Measurements from ENCODE around the gene FOXJ3. TPM values are rescaled to one million over a fixed set of nuclear protein-coding genes. Genes with fewer than 3 reads are reported as not detected.

The FOXJ3 gene
- total and polyA plus RNA-seq, 8 donors: 6.8 to 25.5 (median 20.2) TPM

DNA sequence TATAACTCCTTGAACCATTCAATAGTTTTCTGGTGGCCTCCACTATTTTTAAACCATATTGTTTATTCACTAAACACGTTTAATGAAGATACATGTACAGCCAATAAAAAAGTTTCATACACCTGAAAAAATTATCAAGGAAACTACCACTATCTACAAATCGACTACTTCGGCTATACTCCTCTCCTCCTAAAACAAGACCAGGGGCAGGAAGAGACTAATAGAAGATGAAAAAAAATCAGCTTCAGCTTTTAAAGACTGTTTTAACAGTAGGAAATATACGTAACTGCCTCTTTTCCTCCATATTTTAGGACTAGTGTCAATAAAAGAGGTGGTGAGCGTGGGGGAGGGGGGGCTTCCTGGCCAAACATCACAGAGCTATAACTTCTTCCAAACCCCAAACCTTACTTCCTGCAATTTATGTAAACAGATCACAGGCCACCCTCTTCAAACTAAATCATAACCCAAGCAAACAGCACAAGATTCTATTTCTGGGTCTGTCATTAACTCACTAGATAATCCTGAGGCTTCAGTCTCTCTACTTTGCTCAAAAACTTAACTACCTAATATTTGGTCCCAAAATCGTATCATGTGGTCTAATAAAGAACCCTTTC lies 15.1 kb downstream of the FOXJ3 start:
- H3K36me3 ChIP-seq: no peaks in the 10 kb centered on the region
- DNase-seq (no peak), FAIRE-seq (no peak), ATAC-seq (peak in 2 of 4 donors; percentile 22 to 40)
- H3K27ac ChIP-seq: no peak overlapping the region
- TF ChIP-seq, protein P1, sequence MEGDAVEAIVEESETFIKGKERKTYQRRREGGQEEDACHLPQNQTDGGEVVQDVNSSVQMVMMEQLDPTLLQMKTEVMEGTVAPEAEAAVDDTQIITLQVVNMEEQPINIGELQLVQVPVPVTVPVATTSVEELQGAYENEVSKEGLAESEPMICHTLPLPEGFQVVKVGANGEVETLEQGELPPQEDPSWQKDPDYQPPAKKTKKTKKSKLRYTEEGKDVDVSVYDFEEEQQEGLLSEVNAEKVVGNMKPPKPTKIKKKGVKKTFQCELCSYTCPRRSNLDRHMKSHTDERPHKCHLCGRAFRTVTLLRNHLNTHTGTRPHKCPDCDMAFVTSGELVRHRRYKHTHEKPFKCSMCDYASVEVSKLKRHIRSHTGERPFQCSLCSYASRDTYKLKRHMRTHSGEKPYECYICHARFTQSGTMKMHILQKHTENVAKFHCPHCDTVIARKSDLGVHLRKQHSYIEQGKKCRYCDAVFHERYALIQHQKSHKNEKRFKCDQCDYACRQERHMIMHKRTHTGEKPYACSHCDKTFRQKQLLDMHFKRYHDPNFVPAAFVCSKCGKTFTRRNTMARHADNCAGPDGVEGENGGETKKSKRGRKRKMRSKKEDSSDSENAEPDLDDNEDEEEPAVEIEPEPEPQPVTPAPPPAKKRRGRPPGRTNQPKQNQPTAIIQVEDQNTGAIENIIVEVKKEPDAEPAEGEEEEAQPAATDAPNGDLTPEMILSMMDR (IDR thresholded peaks at IDR 0.05): no peak
- WGBS, 2 donors: 49 to 50% methylated on average over 6 of the region's 6 CpGs
- H3K4me1 ChIP-seq: peaks cover 16 to 55% (median 52%) of the 10 kb centered on the region in 3 donors
- no peaks in the 10 kb centered on the region for H3K27me3 ChIP-seq
- no peak overlapping the region for H3K4me3 ChIP-seq
- intact Hi-C loops (cut with DNase I): no loop called here
- no peaks in the 10 kb centered on the region for H3K9me3 ChIP-seq

- no peak overlapping the region for H3K4me3 ChIP-seq
- intact Hi-C loops (cut with DNase I): no loop called here
- TF ChIP-seq, protein P1 (IDR thresholded peaks at IDR 0.05): no peak
- no peaks in the 10 kb centered on the region for H3K9me3 ChIP-seq
- H3K4me1 ChIP-seq: peaks cover 14 to 51% (median 51%) of the 10 kb centered on the region in 3 donors
- no peaks in the 10 kb centered on the region for H3K36me3 ChIP-seq
- DNase-seq (no peak), ATAC-seq (peak in 1 of 4 donors; percentile 15), FAIRE-seq (no peak)
- WGBS, 2 donors: 50 to 52% methylated on average over 4 of the region's 4 CpGs
- no peaks in the 10 kb centered on the region for H3K27me3 ChIP-seq
- no peak overlapping the region for H3K27ac ChIP-seq
Observed at GRCh38 chr1:42319128-42319851, 15.7 kb downstream of the FOXJ3 start.

- Histone ChIP-seq H3K9me3 (no peaks in the 10 kb centered on the region), H3K27me3 (no peaks in the 10 kb centered on the region), H3K4me3 (no peak overlapping the region), H3K4me1 (peaks cover 14 to 51% (median 51%) of the 10 kb centered on the region in 3 donors), H3K36me3 (no peaks in the 10 kb centered on the region), H3K27ac (no peak overlapping the region)
- TF ChIP-seq, protein P1 (IDR thresholded peaks at IDR 0.05): no peak
- intact Hi-C loops (cut with DNase I): no loop called here
- no peak for ATAC-seq
- WGBS, 2 donors: 92 to 94% methylated on average over 4 of the region's 4 CpGs
- FAIRE-seq: no peak
- no peak for DNase-seq
Observed at GRCh38 chr1:42318601-42319000, 16.4 kb downstream of the FOXJ3 start.

DNA sequence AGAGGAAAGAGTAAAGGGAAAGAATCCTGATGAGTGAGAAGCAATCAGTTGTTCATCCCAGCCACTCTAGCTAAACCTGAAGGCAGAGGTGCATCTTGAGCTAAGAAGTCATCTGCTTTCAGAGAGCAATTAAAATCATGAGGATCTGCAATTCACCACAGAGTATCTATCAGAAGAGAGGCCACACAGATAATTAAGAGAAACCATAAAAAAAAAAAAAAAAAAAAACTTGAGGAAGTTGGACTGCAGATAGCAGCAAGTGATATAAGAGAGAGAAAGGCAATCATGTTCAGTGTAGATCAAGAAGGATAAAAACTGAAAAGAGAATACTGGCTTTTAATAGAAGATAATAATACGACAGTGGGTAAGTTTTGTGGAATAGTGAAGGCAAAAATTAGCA lies 17.7 kb downstream of the FOXJ3 start:
- H3K4me1 ChIP-seq: peaks cover 13 to 56% (median 43%) of the 10 kb centered on the region in 3 donors
- H3K27me3 ChIP-seq: no peaks in the 10 kb centered on the region
- H3K36me3 ChIP-seq: no peaks in the 10 kb centered on the region
- 87 to 95% methylated on average over 1 of the region's 1 CpG for WGBS, 2 donors
- H3K27ac ChIP-seq: no peak overlapping the region
- no peak overlapping the region for H3K4me3 ChIP-seq
- TF ChIP-seq, protein P1 (IDR thresholded peaks at IDR 0.05): no peak
- ATAC-seq: no peak
- intact Hi-C loops (cut with DNase I): no loop called here
- FAIRE-seq: no peak
- H3K9me3 ChIP-seq: no peaks in the 10 kb centered on the region
- DNase-seq: no peak

GRCh38 chr1:42316292-42316691 lies 18.7 kb downstream of the FOXJ3 start:
- Histone ChIP-seq H3K9me3 (no peaks in the 10 kb centered on the region), H3K27me3 (no peaks in the 10 kb centered on the region), H3K27ac (no peak overlapping the region), H3K4me3 (no peak overlapping the region), H3K36me3 (no peaks in the 10 kb centered on the region), H3K4me1 (peaks cover 13 to 49% (median 34%) of the 10 kb centered on the region in 3 donors)
- FAIRE-seq (no peak), ATAC-seq (no peak), DNase-seq (no peak)
- intact Hi-C loops (cut with DNase I): no loop called here
- 83 to 89% methylated on average over 2 of the region's 2 CpGs for WGBS, 2 donors
- TF ChIP-seq, protein P1 (IDR thresholded peaks at IDR 0.05): no peak
